Uterus (tissue), 4 donors: ENCODE results near the gene HTR2B. TPM values are rescaled to one million over a fixed set of nuclear protein-coding genes. Genes with fewer than 3 reads are reported as not detected.

Experiments used
- DNase-seq, 2 donors: peaks; one replicate each; pipeline ENCODE4 v3.0.0-alpha.2; 2019 to 2020
- H3K27ac ChIP-seq, 2 donors: fragments of 200-600 bp; sonication (generic); 1 replicate in 1 of 2; 2 replicates in 1 of 2; pipeline ENCODE4 v1.5.1; 2016 to 2018
- H3K27me3 ChIP-seq, 2 donors: fragments of 200-600 bp; sonication (generic); one replicate each; pipeline ENCODE4 v1.5.1; 2018 to 2019; ENCODE audit warnings: control low read depth in 1 of 2
- H3K36me3 ChIP-seq, 2 donors: fragments of 200-600 bp; sonication (generic); one replicate each; pipeline ENCODE4 v1.5.1; 2019; ENCODE audit warnings: control low read depth in 1 of 2
- H3K4me1 ChIP-seq, 2 donors: fragments of 200-600 bp; sonication (generic); one replicate each; pipeline ENCODE4 v1.5.1; 2018 to 2019; ENCODE audit warnings: control low read depth in 1 of 2
- H3K4me3 ChIP-seq, 2 donors: fragments of 200-600 bp; sonication (generic); 1 replicate in 1 of 2; 2 replicates in 1 of 2; pipeline ENCODE4 v1.5.1; 2018 to 2019; ENCODE audit warnings: mild to moderate bottlenecking in 1 of 2
- H3K9me3 ChIP-seq, 2 donors: fragments of 200-600 bp; sonication (generic); one replicate each; pipeline ENCODE4 v1.5.1; 2019; ENCODE audit warnings: control low read depth in 1 of 2
- CTCF ChIP-seq, 4 experiments: fragments of 200-600 bp in 2 of 4; fragments of 450-650 bp in 2 of 4; sonication (generic) in 2 of 4; IDR thresholded peaks; one replicate each; pipeline ENCODE4 v1.5.1; 2016 to 2019; ENCODE audit warnings: antibody characterized with exemption in 4 of 4, mild to moderate bottlenecking in 2 of 4, moderate library complexity in 1 of 4
- POLR2A ChIP-seq, 2 donors: fragments of 450-650 bp; IDR thresholded peaks; one replicate each; pipeline ENCODE4 v1.6.1; 2016; ENCODE audit warnings: antibody characterized with exemption in 2 of 2, mild to moderate bottlenecking in 1 of 2, moderate library complexity in 1 of 2
- intact Hi-C: fragments of 100-400 bp; cut with DNase I; formaldehyde crosslinking; loops from one replicate; pipeline ENCODE4 v1.15.1; 2023; ENCODE audit warnings: low total_unique reads
- total RNA-seq, 4 donors: library from RNA; depleted of rRNA in 3 of 4; stranded (reverse); fragments of >200 nt in 3 of 4; gene quantifications; one replicate each; pipeline versions ENCODE4 v1.1.0 to v1.2.4, GENCODE V29; 2014 to 2023
- donor health status: DM: yes; HTN: yes; CAD: no.

HTR2B gene
- total RNA-seq, 4 donors from 2014 or later = 2.9 to 8.6 (median 4.0) TPM

GRCh38 chr2:231168460-231169139, 43.8 kb upstream of the HTR2B start:
- Histone ChIP-seq H3K27ac (peak overlapping the region; percentile 46 to 73), H3K4me1 (peaks cover 0 to 16% of the 10 kb centered on the region in 2 donors), H3K27me3 (no peaks in the 10 kb centered on the region), H3K4me3 (no peak overlapping the region), H3K9me3 (no peaks in the 10 kb centered on the region), H3K36me3 (no peaks in the 10 kb centered on the region)
- DNase-seq = no peak
- intact Hi-C loops = no loop called here
- TF ChIP-seq CTCF (IDR thresholded peaks at IDR 0.05) = no peak

- Histone ChIP-seq H3K36me3 (no peaks in the 10 kb centered on the region), H3K27me3 (no peaks in the 10 kb centered on the region), H3K4me1 (peaks cover 0 to 16% of the 10 kb centered on the region in 2 donors), H3K27ac (peak overlapping the region in 1 of 2 donors; percentile 73), H3K9me3 (no peaks in the 10 kb centered on the region), H3K4me3 (no peak overlapping the region)
- TF ChIP-seq POLR2A (IDR thresholded peaks at IDR 0.05) (no peak), CTCF (IDR thresholded peaks at IDR 0.05) (no peak)
- intact Hi-C loops = no loop called here
- no peak for DNase-seq
Measured at GRCh38 chr2:231167745-231168459, 43.1 kb upstream of the HTR2B start.

- Histone ChIP-seq H3K4me1 (peaks cover 4 to 29% of the 10 kb centered on the region in 2 donors), H3K27ac (peak overlapping the region; percentile 85 to 86), H3K36me3 (no peaks in the 10 kb centered on the region), H3K27me3 (no peaks in the 10 kb centered on the region), H3K4me3 (no peak overlapping the region), H3K9me3 (no peaks in the 10 kb centered on the region)
- intact Hi-C loops = no loop called here
- no peak for DNase-seq
- no peak for TF ChIP-seq POLR2A (IDR thresholded peaks at IDR 0.05)
- no peak for TF ChIP-seq CTCF (IDR thresholded peaks at IDR 0.05)
Measured at GRCh38 chr2:231163414-231164095, 38.7 kb upstream of the HTR2B start.

GRCh38 chr2:231163011-231163410, 38.2 kb upstream of the HTR2B start:
- intact Hi-C loops = no loop called here
- DNase-seq = no peak
- Histone ChIP-seq H3K4me3 (no peak overlapping the region), H3K27ac (peak overlapping the region; percentile 85 to 86), H3K27me3 (no peaks in the 10 kb centered on the region), H3K9me3 (no peaks in the 10 kb centered on the region), H3K4me1 (peaks cover 4 to 29% of the 10 kb centered on the region in 2 donors), H3K36me3 (no peaks in the 10 kb centered on the region)
- TF ChIP-seq POLR2A (IDR thresholded peaks at IDR 0.05) = no peak

GRCh38 chr2:231161877-231162329, 37.1 kb upstream of the HTR2B start:
- Histone ChIP-seq H3K27me3 (no peaks in the 10 kb centered on the region), H3K27ac (peak overlapping the region; percentile 85 to 86), H3K36me3 (no peaks in the 10 kb centered on the region), H3K4me3 (no peak overlapping the region), H3K4me1 (peaks cover 4 to 29% of the 10 kb centered on the region in 2 donors), H3K9me3 (no peaks in the 10 kb centered on the region)
- TF ChIP-seq CTCF (IDR thresholded peaks at IDR 0.05) (no peak), POLR2A (IDR thresholded peaks at IDR 0.05) (peak in 1 of 2 donors; percentile 32)
- no peak for DNase-seq
- intact Hi-C loops = no loop called here
